ENCODE results near the gene BRSK2.

DNA sequence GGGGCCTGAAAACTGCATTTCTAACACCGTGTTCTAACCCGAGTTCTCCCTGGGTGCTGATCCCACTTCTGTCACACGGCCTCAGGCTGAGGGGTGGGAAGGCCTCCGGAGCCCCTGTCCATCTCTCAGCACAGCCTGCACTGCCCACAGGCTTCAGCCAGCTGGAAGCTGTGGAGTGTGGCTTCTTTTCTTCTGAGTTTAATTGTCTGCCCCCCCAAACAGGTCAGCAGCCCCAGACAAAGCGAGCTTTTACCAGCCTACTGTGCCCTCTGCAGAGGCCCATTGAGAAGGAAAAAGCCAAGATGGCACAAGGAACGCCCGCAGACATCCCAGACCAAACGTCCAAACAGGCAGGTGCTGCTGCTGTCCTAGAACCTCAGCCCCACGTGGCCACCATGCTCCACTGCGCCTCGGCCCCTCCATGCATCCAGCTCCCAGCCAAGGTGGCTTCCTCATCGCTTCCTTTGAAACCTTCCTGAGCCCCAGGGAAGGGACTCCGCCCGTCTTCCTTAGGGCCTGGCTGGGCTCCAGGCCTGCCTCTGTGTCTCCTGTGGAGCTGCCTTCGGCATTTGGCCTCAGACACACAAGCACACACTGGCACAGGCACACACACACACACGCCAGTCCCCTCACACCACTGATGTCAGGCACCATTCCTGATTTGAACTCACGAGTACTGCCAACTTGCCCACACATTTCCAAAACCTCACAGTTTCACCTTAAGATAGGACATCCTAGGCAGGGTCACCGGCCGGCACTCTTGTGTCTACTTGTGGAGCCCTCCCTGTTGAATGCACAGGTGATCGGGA is 95.2 kb downstream of the BRSK2 start:
- TF ChIP-seq, protein P1, sequence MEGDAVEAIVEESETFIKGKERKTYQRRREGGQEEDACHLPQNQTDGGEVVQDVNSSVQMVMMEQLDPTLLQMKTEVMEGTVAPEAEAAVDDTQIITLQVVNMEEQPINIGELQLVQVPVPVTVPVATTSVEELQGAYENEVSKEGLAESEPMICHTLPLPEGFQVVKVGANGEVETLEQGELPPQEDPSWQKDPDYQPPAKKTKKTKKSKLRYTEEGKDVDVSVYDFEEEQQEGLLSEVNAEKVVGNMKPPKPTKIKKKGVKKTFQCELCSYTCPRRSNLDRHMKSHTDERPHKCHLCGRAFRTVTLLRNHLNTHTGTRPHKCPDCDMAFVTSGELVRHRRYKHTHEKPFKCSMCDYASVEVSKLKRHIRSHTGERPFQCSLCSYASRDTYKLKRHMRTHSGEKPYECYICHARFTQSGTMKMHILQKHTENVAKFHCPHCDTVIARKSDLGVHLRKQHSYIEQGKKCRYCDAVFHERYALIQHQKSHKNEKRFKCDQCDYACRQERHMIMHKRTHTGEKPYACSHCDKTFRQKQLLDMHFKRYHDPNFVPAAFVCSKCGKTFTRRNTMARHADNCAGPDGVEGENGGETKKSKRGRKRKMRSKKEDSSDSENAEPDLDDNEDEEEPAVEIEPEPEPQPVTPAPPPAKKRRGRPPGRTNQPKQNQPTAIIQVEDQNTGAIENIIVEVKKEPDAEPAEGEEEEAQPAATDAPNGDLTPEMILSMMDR (tag by site-specific recombination; IDR thresholded peaks at IDR 0.05): no peak
- TF ChIP-seq KLF7 (tag by site-specific recombination; IDR thresholded peaks at IDR 0.05; ENCODE audit: borderline replicate concordance) (no peak), ZNF302 (tag by site-specific recombination; IDR thresholded peaks at IDR 0.05; ENCODE audit: low read depth) (no peak), TRIM28 (IDR thresholded peaks at IDR 0.05; ENCODE audit: borderline replicate concordance, low read length) (no peak), ZNF423 (tag by site-specific recombination; IDR thresholded peaks at IDR 0.05) (no peak), ZNF24 (tag by site-specific recombination; IDR thresholded peaks at IDR 0.05) (no peak), ZFP41 (tag by site-specific recombination; IDR thresholded peaks at IDR 0.05; ENCODE audit: borderline replicate concordance) (no peak), ZNF621 (tag by site-specific recombination; IDR thresholded peaks at IDR 0.05) (no peak)
- TF ChIP-seq, protein P2, sequence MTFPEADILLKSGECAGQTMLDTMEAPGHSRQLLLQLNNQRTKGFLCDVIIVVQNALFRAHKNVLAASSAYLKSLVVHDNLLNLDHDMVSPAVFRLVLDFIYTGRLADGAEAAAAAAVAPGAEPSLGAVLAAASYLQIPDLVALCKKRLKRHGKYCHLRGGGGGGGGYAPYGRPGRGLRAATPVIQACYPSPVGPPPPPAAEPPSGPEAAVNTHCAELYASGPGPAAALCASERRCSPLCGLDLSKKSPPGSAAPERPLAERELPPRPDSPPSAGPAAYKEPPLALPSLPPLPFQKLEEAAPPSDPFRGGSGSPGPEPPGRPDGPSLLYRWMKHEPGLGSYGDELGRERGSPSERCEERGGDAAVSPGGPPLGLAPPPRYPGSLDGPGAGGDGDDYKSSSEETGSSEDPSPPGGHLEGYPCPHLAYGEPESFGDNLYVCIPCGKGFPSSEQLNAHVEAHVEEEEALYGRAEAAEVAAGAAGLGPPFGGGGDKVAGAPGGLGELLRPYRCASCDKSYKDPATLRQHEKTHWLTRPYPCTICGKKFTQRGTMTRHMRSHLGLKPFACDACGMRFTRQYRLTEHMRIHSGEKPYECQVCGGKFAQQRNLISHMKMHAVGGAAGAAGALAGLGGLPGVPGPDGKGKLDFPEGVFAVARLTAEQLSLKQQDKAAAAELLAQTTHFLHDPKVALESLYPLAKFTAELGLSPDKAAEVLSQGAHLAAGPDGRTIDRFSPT (tag by site-specific recombination; IDR thresholded peaks at IDR 0.05): no peak

Data from HEK293 (cell line).